Neural cell (in vitro differentiated cells): ENCODE data around the gene SLC25A25.

Experiments
- EP300 ChIP-seq: fragments of 450-650 bp; conservative IDR thresholded peaks from 2 replicates; pipeline ENCODE4 v1.6.1; 2014; ENCODE audit warnings: antibody characterized with exemption, mild to moderate bottlenecking, moderate library complexity; ENCODE audit not compliant: poor library complexity, severe bottlenecking
- EZH2 ChIP-seq: fragments of 200-600, 300-800 bp; shearing (Covaris generic), sonication (generic); IDR thresholded peaks from 2 replicates; pipeline ENCODE4 v1.6.1; 2014; ENCODE audit warnings: antibody characterized with exemption, low read length, borderline replicate concordance, mild to moderate bottlenecking; ENCODE audit not compliant: insufficient read depth, poor library complexity, severe bottlenecking
- SMC3 ChIP-seq: fragments of 450-650 bp; conservative IDR thresholded peaks from 2 replicates; pipeline ENCODE4 v1.6.1; 2014; ENCODE audit warnings: antibody characterized with exemption, mild to moderate bottlenecking, moderate library complexity; ENCODE audit not compliant: poor library complexity
- TAF1 ChIP-seq: IDR thresholded peaks from 2 replicates; pipeline ENCODE4 v1.6.1; 2012; ENCODE audit warnings: low read depth
- TF ChIP-seq, protein P1 (sequence below): fragments of 450-650 bp; IDR thresholded peaks from 2 replicates; pipeline ENCODE4 v1.5.1; 2014; ENCODE audit warnings: antibody characterized with exemption, mild to moderate bottlenecking, moderate library complexity; ENCODE audit not compliant: poor library complexity, severe bottlenecking
- TF ChIP-seq, protein P2 (sequence below): IDR thresholded peaks from 2 replicates; pipeline ENCODE4 v1.6.1; 2012; ENCODE audit warnings: borderline replicate concordance

DNA sequence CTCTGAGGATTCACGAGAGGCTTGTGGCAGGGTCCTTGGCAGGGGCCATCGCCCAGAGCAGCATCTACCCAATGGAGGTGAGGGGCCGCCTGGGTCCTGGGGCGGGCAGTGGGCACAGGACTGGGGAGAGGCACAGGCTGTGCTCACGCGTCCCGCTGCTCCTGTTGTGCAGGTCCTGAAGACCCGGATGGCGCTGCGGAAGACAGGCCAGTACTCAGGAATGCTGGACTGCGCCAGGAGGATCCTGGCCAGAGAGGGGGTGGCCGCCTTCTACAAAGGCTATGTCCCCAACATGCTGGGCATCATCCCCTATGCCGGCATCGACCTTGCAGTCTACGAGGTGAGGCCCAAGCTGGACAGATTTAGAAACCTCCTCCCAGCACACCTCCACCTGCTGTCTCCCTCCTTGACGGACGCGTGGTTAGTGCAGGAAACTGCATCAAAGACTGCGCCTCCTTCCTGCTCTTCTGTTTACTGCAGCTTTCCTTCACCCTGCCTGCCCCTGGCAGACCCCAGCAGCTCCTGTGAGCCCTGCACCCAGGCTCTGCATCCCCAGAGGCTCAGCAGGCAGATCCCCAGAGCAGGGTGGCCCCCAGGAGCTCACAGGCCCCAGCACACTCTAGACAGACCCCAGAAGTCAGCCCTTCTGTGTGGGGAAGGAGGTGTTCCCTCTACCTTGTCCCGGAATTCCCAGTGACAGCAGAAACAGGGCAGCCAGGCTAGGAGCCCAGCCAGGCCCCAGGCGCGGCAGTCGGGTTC is 38.3 kb downstream of the SLC25A25 start:
- TF ChIP-seq EP300 (no peak), EZH2 (no peak), TAF1 (no peak), SMC3 (no peak)
- TF ChIP-seq, protein P1, sequence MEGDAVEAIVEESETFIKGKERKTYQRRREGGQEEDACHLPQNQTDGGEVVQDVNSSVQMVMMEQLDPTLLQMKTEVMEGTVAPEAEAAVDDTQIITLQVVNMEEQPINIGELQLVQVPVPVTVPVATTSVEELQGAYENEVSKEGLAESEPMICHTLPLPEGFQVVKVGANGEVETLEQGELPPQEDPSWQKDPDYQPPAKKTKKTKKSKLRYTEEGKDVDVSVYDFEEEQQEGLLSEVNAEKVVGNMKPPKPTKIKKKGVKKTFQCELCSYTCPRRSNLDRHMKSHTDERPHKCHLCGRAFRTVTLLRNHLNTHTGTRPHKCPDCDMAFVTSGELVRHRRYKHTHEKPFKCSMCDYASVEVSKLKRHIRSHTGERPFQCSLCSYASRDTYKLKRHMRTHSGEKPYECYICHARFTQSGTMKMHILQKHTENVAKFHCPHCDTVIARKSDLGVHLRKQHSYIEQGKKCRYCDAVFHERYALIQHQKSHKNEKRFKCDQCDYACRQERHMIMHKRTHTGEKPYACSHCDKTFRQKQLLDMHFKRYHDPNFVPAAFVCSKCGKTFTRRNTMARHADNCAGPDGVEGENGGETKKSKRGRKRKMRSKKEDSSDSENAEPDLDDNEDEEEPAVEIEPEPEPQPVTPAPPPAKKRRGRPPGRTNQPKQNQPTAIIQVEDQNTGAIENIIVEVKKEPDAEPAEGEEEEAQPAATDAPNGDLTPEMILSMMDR, result no peak
- TF ChIP-seq, protein P2, sequence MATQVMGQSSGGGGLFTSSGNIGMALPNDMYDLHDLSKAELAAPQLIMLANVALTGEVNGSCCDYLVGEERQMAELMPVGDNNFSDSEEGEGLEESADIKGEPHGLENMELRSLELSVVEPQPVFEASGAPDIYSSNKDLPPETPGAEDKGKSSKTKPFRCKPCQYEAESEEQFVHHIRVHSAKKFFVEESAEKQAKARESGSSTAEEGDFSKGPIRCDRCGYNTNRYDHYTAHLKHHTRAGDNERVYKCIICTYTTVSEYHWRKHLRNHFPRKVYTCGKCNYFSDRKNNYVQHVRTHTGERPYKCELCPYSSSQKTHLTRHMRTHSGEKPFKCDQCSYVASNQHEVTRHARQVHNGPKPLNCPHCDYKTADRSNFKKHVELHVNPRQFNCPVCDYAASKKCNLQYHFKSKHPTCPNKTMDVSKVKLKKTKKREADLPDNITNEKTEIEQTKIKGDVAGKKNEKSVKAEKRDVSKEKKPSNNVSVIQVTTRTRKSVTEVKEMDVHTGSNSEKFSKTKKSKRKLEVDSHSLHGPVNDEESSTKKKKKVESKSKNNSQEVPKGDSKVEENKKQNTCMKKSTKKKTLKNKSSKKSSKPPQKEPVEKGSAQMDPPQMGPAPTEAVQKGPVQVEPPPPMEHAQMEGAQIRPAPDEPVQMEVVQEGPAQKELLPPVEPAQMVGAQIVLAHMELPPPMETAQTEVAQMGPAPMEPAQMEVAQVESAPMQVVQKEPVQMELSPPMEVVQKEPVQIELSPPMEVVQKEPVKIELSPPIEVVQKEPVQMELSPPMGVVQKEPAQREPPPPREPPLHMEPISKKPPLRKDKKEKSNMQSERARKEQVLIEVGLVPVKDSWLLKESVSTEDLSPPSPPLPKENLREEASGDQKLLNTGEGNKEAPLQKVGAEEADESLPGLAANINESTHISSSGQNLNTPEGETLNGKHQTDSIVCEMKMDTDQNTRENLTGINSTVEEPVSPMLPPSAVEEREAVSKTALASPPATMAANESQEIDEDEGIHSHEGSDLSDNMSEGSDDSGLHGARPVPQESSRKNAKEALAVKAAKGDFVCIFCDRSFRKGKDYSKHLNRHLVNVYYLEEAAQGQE, result no peak
